ENCODE measurements around the gene ATP2B2.

The ATP2B2 gene

DNA sequence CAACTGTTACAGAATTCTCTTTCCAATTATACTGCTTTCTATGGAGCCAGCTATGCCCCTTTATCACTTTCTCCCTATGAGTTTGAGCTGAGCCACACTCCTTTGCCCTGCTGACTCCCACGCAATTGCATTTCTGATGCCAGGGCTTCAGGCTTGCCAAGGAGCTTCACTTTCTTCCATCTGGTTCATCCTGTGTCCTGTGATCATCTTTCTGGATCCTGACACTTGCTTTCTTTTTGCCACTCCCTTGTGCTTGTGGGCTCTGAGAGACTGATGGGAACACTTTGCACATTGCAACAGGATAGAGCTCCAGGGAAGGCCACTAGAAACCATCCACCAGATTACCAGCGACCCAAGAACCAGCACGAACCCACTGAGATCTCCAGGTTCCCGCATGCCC lies 107.5 kb downstream of the ATP2B2 start:
- WGBS (ENCODE audit: extremely low coverage, insufficient coverage, low lambda C conversion rate) = no CpG with 5 or more reads among the region's 4 CpGs
- Histone ChIP-seq H3K79me2 (ENCODE audit: control insufficient read depth, insufficient read depth, low read length) (no peaks in the 10 kb centered on the region), H3K27me3 (ENCODE audit: insufficient read depth, low read length, poor library complexity) (no peaks in the 10 kb centered on the region), H3K9ac (ENCODE audit: low read length) (no peak overlapping the region), H2BK5ac (ENCODE audit: low read length) (no peak overlapping the region), H3K79me1 (ENCODE audit: low read length) (no peaks in the 10 kb centered on the region), H2AK5ac (ENCODE audit: low read length) (no peak overlapping the region), H3K23ac (ENCODE audit: low read length) (no peak overlapping the region), H3K4me1 (ENCODE audit: control insufficient read depth, low read depth, low read length) (no peaks in the 10 kb centered on the region), H3K4me2 (ENCODE audit: low read length) (no peak overlapping the region), H2BK120ac (ENCODE audit: low read depth, low read length) (no peak overlapping the region), H3K4ac (ENCODE audit: low read depth, low read length) (no peak overlapping the region), H4K8ac (ENCODE audit: low read depth, low read length) (no peak overlapping the region), H3K27ac (ENCODE audit: low read depth, low read length) (no peak overlapping the region), H2BK15ac (replicated peaks; ENCODE audit: low read depth) (no peak overlapping the region), H3K56ac (ENCODE audit: low read length) (no peak overlapping the region), H4K5ac (ENCODE audit: low read length) (no peak overlapping the region), H3K4me3 (ENCODE audit: low read length) (no peak overlapping the region), H3K18ac (ENCODE audit: low read length) (no peak overlapping the region), H3K36me3 (ENCODE audit: control insufficient read depth, insufficient read depth, low read length) (no peaks in the 10 kb centered on the region)
- DNase-seq = no peak

DNA sequence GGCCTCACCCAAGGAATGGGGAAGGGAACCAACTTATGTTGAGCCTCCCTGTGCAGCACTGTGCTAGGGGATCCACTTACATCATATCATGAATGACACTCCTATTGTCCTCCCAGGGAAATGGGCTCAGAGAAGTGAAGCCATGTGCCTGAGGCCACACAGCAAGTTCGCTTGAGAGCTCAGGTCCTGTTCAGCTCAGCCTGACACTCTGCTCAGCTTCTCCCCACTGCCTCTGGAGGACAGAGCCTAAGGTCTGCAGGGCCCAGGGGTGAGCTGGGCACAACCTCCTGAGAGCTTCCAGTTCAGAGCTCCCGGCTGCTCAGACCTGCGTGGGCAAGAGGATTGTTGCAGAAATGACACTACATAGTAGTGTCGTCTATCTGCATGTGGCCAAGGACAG lies 108.5 kb downstream of the ATP2B2 start:
- Histone ChIP-seq H2AK5ac (ENCODE audit: low read length) (no peak overlapping the region), H3K27ac (ENCODE audit: low read depth, low read length) (no peak overlapping the region), H3K4ac (ENCODE audit: low read depth, low read length) (no peak overlapping the region), H2BK5ac (ENCODE audit: low read length) (no peak overlapping the region), H3K36me3 (ENCODE audit: control insufficient read depth, insufficient read depth, low read length) (no peaks in the 10 kb centered on the region), H3K79me1 (ENCODE audit: low read length) (no peaks in the 10 kb centered on the region), H2BK120ac (ENCODE audit: low read depth, low read length) (no peak overlapping the region), H3K4me2 (ENCODE audit: low read length) (no peak overlapping the region), H3K79me2 (ENCODE audit: control insufficient read depth, insufficient read depth, low read length) (no peaks in the 10 kb centered on the region), H2BK15ac (replicated peaks; ENCODE audit: low read depth) (no peak overlapping the region), H3K27me3 (ENCODE audit: insufficient read depth, low read length, poor library complexity) (no peaks in the 10 kb centered on the region), H3K9ac (ENCODE audit: low read length) (no peak overlapping the region), H3K56ac (ENCODE audit: low read length) (no peak overlapping the region), H3K18ac (ENCODE audit: low read length) (no peak overlapping the region), H4K8ac (ENCODE audit: low read depth, low read length) (no peak overlapping the region), H4K5ac (ENCODE audit: low read length) (no peak overlapping the region), H3K4me3 (ENCODE audit: low read length) (no peak overlapping the region), H3K23ac (ENCODE audit: low read length) (no peak overlapping the region), H3K4me1 (ENCODE audit: control insufficient read depth, low read depth, low read length) (no peaks in the 10 kb centered on the region)
- DNase-seq = no peak
- WGBS (ENCODE audit: extremely low coverage, insufficient coverage, low lambda C conversion rate) = no CpG with 5 or more reads among the region's 4 CpGs

DNA sequence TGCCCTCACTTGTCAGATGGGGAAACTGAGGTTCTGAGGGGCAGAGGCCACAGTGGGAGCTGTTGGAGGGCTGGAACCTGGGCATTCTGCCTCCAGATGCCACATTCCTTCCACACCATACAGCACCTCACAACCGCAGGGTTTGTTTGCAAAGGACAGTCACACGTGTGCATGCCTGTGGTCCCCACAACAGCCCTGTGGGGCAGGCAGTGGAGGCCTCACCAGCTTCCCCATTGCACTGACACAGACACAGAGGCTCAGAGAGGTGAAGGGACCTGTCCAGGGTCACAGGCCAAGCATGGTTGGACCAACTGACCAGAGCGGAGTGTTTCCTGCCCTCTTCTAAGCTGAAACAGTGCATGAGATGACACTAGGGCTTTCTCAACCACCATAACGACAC lies 109.3 kb downstream of the ATP2B2 start:
- Histone ChIP-seq H3K18ac (ENCODE audit: low read length) (no peak overlapping the region), H3K9ac (ENCODE audit: low read length) (no peak overlapping the region), H3K4ac (ENCODE audit: low read depth, low read length) (no peak overlapping the region), H3K79me1 (ENCODE audit: low read length) (no peaks in the 10 kb centered on the region), H2BK15ac (replicated peaks; ENCODE audit: low read depth) (no peak overlapping the region), H3K27me3 (ENCODE audit: insufficient read depth, low read length, poor library complexity) (no peaks in the 10 kb centered on the region), H3K27ac (ENCODE audit: low read depth, low read length) (no peak overlapping the region), H4K8ac (ENCODE audit: low read depth, low read length) (no peak overlapping the region), H3K79me2 (ENCODE audit: control insufficient read depth, insufficient read depth, low read length) (no peaks in the 10 kb centered on the region), H3K56ac (ENCODE audit: low read length) (no peak overlapping the region), H3K4me1 (ENCODE audit: control insufficient read depth, low read depth, low read length) (peaks cover 2% of the 10 kb centered on the region), H4K5ac (ENCODE audit: low read length) (no peak overlapping the region), H3K4me3 (ENCODE audit: low read length) (no peak overlapping the region), H3K4me2 (ENCODE audit: low read length) (no peak overlapping the region), H2BK5ac (ENCODE audit: low read length) (no peak overlapping the region), H3K23ac (ENCODE audit: low read length) (no peak overlapping the region), H2AK5ac (ENCODE audit: low read length) (no peak overlapping the region), H2BK120ac (ENCODE audit: low read depth, low read length) (no peak overlapping the region), H3K36me3 (ENCODE audit: control insufficient read depth, insufficient read depth, low read length) (no peaks in the 10 kb centered on the region)
- no CpG with 5 or more reads among the region's 4 CpGs for WGBS (ENCODE audit: extremely low coverage, insufficient coverage, low lambda C conversion rate)
- DNase-seq = no peak

DNA sequence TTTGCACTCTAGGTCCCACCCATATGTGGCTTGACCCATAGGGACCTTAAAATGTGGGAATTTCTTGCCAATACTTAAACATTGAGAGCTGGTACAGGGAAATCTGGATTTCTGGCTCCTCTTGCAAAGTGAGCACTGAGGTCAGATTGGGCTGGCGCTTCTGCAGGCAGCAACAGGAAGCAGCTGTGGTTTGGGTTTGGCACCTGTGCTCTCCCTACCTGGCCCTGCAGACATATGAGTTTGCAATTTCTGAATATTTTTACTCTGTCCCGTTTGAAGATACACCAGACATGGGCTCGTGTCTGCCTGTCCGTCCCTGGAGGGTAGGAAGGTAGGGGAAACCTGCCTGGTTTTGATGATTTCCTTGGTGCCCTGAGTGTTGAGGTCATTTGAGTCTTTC lies 109.7 kb downstream of the ATP2B2 start:
- no peak overlapping the region for H3K4ac ChIP-seq (ENCODE audit: low read depth, low read length)
- no CpG with 5 or more reads among the region's 4 CpGs for WGBS (ENCODE audit: extremely low coverage, insufficient coverage, low lambda C conversion rate)
- H3K79me1 ChIP-seq (ENCODE audit: low read length) = no peaks in the 10 kb centered on the region
- H3K23ac ChIP-seq (ENCODE audit: low read length) = no peak overlapping the region
- H3K36me3 ChIP-seq (ENCODE audit: control insufficient read depth, insufficient read depth, low read length) = no peaks in the 10 kb centered on the region
- H3K79me2 ChIP-seq (ENCODE audit: control insufficient read depth, insufficient read depth, low read length) = no peaks in the 10 kb centered on the region
- H3K9ac ChIP-seq (ENCODE audit: low read length) = no peak overlapping the region
- no peak overlapping the region for H2AK5ac ChIP-seq (ENCODE audit: low read length)
- H3K27ac ChIP-seq (ENCODE audit: low read depth, low read length) = no peak overlapping the region
- no peaks in the 10 kb centered on the region for H3K27me3 ChIP-seq (ENCODE audit: insufficient read depth, low read length, poor library complexity)
- no peak overlapping the region for H4K8ac ChIP-seq (ENCODE audit: low read depth, low read length)
- no peak overlapping the region for H3K56ac ChIP-seq (ENCODE audit: low read length)
- no peak overlapping the region for H2BK120ac ChIP-seq (ENCODE audit: low read depth, low read length)
- H2BK5ac ChIP-seq (ENCODE audit: low read length) = no peak overlapping the region
- H3K4me2 ChIP-seq (ENCODE audit: low read length) = no peak overlapping the region
- peaks cover 4% of the 10 kb centered on the region for H3K4me1 ChIP-seq (ENCODE audit: control insufficient read depth, low read depth, low read length)
- no peak for DNase-seq
- no peak overlapping the region for H3K18ac ChIP-seq (ENCODE audit: low read length)
- no peak overlapping the region for H3K4me3 ChIP-seq (ENCODE audit: low read length)
- H4K5ac ChIP-seq (ENCODE audit: low read length) = no peak overlapping the region
- H2BK15ac ChIP-seq (replicated peaks; ENCODE audit: low read depth) = no peak overlapping the region

DNA sequence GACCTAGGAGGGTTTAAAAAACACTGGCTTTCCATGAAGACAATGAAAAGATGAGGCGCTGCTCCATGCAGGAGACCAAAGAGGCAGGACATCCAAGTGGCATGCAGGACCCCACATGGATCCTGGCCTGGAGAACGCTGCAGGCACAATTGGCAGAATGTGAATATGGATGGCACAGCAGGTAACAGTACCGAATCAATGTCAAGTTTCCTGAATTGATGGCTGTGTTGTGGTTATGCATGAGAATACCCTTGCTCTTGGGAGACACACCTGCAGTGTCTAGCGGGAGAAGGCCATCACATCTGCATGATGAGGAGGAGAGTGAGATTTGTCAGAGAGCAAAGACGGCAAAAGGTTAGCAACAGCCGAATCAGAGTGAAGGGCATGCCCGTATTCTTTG lies 110.2 kb downstream of the ATP2B2 start:
- no peak overlapping the region for H4K5ac ChIP-seq (ENCODE audit: low read length)
- no peak overlapping the region for H4K8ac ChIP-seq (ENCODE audit: low read depth, low read length)
- H3K4me2 ChIP-seq (ENCODE audit: low read length) = no peak overlapping the region
- no peak overlapping the region for H3K9ac ChIP-seq (ENCODE audit: low read length)
- no peak overlapping the region for H3K18ac ChIP-seq (ENCODE audit: low read length)
- no peak overlapping the region for H2BK120ac ChIP-seq (ENCODE audit: low read depth, low read length)
- DNase-seq = no peak
- H3K56ac ChIP-seq (ENCODE audit: low read length) = no peak overlapping the region
- H2BK15ac ChIP-seq (replicated peaks; ENCODE audit: low read depth) = no peak overlapping the region
- no CpG with 5 or more reads among the region's 7 CpGs for WGBS (ENCODE audit: extremely low coverage, insufficient coverage, low lambda C conversion rate)
- H3K27ac ChIP-seq (ENCODE audit: low read depth, low read length) = no peak overlapping the region
- H3K27me3 ChIP-seq (ENCODE audit: insufficient read depth, low read length, poor library complexity) = no peaks in the 10 kb centered on the region
- H3K79me1 ChIP-seq (ENCODE audit: low read length) = no peaks in the 10 kb centered on the region
- no peak overlapping the region for H2BK5ac ChIP-seq (ENCODE audit: low read length)
- H3K4me3 ChIP-seq (ENCODE audit: low read length) = no peak overlapping the region
- H3K79me2 ChIP-seq (ENCODE audit: control insufficient read depth, insufficient read depth, low read length) = no peaks in the 10 kb centered on the region
- H3K4me1 ChIP-seq (ENCODE audit: control insufficient read depth, low read depth, low read length) = peaks cover 4% of the 10 kb centered on the region
- no peak overlapping the region for H2AK5ac ChIP-seq (ENCODE audit: low read length)
- H3K4ac ChIP-seq (ENCODE audit: low read depth, low read length) = no peak overlapping the region
- H3K23ac ChIP-seq (ENCODE audit: low read length) = no peak overlapping the region
- H3K36me3 ChIP-seq (ENCODE audit: control insufficient read depth, insufficient read depth, low read length) = no peaks in the 10 kb centered on the region

DNA sequence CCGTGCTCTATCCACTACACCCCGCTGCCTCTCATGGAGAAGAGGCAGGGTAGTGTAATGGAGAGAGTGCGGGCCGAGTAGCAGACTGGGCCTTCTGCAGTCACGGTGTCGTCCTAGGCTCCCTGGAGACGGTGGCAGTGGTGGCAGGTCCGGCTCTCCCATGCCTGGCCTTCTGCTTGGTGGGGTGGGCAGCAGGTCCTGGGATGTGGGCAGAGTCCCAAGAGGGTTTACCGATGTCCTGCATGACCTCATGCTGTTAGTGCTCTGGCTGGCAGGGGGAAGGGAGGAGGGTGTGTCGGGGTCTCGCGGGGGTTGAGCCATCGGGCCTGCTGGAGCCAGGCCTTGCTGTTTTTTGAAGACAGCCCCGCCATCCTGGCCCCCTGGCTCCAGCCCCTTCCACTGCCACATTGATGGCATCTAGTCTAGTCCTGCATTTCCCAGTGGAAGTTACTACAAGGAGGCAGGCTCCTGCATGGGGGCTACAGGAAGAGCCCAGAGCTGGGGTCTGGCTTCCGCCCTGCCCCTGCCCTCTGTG lies 110.8 kb downstream of the ATP2B2 start:
- Histone ChIP-seq H3K79me1 (ENCODE audit: low read length) (no peaks in the 10 kb centered on the region), H2BK120ac (ENCODE audit: low read depth, low read length) (no peak overlapping the region), H2AK5ac (ENCODE audit: low read length) (no peak overlapping the region), H3K9ac (ENCODE audit: low read length) (no peak overlapping the region), H3K56ac (ENCODE audit: low read length) (no peak overlapping the region), H3K27ac (ENCODE audit: low read depth, low read length) (no peak overlapping the region), H3K79me2 (ENCODE audit: control insufficient read depth, insufficient read depth, low read length) (no peaks in the 10 kb centered on the region), H3K4me1 (ENCODE audit: control insufficient read depth, low read depth, low read length) (peaks cover 4% of the 10 kb centered on the region), H3K4me3 (ENCODE audit: low read length) (no peak overlapping the region), H4K8ac (ENCODE audit: low read depth, low read length) (no peak overlapping the region), H3K27me3 (ENCODE audit: insufficient read depth, low read length, poor library complexity) (no peaks in the 10 kb centered on the region), H3K4ac (ENCODE audit: low read depth, low read length) (no peak overlapping the region), H4K5ac (ENCODE audit: low read length) (no peak overlapping the region), H3K23ac (ENCODE audit: low read length) (no peak overlapping the region), H3K36me3 (ENCODE audit: control insufficient read depth, insufficient read depth, low read length) (no peaks in the 10 kb centered on the region), H3K18ac (ENCODE audit: low read length) (no peak overlapping the region), H3K4me2 (ENCODE audit: low read length) (no peak overlapping the region), H2BK5ac (ENCODE audit: low read length) (no peak overlapping the region), H2BK15ac (replicated peaks; ENCODE audit: low read depth) (no peak overlapping the region)
- WGBS (ENCODE audit: extremely low coverage, insufficient coverage, low lambda C conversion rate) = no CpG with 5 or more reads among the region's 15 CpGs
- DNase-seq = no peak

Measured in mesendoderm (in vitro differentiated cells).